Measurements from ENCODE around the gene RNF217.
A peak's percentile ranks its signal among the peaks of the same experiment; 100 is the strongest.
"Not testable (repeated sequence)": the region's sequence is repeated elsewhere in the genome, so short reads cannot be mapped to it uniquely, and the experiment has no call there.

Gene RNF217

DNA sequence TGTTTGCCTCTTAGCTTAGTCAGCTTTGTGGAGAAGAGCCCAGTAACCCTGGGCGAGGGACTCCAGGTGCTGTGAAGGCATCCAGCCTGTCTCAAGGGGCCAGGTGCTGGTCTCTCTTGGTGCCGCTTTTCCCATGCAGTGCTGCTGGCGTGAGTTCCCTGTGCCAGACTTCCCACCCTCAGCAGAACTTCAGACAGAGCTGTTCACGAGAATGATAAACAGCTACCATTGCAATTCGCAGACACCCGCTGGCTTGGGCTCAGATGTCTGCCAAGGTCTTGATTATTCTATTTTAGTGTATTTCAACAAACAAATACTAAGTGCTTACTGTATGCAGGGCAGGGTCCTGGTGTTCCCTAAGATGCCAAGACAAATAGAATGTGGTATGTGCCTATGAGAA, 57.7 kb downstream of the RNF217 start:
- DNase-seq: no peak

DNA sequence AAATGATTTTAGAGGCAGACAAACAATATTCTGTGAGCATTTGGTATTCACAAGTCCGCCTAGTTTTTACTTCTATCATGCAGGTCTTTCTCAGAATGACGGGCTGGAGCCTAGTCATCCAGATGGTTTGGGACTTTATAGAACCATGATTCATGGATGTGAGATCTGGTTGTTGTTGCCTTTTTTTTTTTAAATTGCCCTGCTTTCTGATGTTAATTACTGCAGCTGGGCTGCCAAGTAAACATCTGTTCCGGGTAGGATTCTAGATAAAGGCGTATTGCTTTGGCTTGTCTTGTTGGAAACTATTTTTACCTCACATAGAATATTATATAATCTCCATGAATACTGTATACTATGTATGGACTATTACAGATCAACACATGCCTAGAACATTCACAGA, 58.1 kb downstream of the RNF217 start:
- DNase-seq: no peak

DNA sequence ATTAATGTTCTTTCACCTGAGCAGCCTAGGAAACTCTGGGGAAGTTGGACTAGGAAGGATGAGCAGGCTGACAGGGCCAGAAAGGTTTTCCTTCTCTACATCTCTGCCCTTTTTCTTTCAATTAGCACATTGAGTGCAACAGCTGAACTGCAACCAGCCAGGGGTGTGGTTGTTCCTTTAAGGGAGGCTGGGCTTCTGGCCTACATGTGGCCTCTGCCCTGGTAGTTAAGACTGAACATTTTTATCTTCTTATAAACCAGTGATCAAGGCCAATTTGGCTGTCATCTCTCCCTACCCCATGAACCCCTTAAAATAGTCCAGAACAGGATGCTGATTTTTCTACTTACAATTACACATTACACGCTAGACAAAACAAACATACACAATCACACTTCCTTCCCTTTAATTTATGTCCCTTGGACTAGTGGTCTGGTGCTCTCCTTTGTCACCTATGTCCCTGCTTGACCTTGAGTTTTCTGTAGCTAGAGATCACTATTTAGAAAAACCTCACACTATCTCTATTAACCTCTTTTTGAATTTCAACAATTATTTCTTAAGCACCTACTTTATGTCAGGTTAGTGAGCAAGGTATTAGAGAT, 60.3 kb downstream of the RNF217 start:
- no peak for DNase-seq

DNA sequence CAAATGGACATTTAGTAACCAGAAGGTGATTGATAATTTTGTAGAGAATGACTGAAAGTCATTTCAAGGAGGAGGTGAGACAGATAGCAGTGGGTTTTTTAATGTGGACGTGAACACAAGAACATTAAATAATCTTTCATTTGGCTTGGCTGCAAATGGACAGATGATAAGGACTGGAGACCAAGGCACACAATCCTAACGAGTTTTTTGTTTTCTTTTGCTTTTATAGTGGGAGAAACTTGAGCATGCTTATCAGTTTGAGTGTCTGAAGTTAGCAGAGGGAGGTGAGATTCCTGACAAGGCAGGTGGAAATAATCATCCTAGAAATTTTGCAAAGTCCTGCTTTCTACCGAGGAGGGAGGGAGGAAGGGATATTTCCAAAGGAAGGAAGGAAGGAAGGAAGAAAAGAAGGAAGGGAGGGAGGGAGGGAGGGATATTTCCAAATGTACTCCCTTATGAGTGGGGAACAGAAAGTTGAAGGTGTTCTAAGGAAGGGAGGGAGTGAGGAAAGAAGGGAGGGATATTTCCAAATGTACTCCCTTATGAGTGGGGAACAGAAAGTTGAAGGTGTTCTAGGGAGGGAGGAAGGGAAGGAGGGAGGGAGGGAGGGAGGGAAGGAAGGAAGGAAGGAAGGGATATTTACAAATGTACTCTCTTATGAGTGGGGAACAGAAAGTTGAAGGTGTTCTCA, 63.1 kb downstream of the RNF217 start:
- DNase-seq: no peak

DNA sequence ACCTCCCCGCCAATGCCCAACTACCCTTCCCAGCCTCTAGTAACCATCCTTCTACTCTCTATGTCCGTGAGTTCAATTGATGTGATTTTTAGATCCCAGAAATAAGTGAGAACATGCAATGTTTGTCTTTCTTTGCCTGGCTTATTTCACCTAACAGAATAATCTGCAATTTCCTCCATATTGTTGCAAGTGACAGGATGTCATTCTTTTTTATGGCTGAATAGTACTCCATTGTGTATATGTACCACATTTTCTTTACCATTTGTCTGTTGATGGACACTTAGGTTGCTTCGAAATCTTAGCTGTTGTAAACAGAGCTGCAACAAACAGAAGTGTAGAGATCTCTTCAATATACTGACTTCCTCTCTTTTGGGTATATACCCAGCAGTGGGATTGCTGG, 65.0 kb downstream of the RNF217 start:
- DNase-seq: no peak

DNA sequence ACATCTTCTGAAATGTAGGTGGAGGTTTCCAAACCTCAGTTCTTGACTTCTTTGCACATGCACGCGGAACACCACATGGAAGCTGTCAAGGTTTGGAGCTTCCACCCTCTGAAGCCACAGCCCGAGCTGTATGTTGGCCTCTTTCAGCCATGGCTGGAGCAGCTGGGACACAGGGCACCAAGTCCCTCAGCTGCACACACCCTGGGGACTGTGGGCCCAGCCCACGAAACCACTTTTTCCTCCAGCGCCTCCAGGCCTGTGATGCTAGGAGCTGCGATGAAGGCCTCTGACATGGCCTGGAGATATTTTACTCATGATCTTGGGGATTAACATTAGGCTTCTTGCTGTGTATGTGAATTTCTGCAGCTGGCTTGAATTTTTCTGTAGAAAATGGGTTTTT, 68.7 kb downstream of the RNF217 start:
- no peak for DNase-seq

DNA sequence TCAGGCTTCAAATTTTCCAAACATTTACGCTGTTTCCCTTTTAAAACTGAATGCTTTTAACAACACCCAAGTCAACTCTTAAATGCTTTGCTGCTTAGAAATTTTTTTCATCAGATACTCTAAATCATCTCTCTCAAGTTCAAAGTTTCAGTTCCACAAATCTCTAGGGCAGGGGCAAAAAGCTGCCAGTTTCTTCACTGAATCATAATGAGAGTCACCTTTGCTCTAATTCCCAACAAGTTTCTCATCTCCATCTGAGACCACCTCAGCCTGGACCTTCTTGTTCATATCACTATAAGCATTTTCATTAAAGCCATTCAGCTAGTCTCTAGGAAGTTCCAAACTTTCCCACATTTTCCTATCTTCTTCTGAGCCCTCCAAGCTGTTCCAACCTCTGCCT, 69.1 kb downstream of the RNF217 start:
- DNase-seq: no peak

DNA sequence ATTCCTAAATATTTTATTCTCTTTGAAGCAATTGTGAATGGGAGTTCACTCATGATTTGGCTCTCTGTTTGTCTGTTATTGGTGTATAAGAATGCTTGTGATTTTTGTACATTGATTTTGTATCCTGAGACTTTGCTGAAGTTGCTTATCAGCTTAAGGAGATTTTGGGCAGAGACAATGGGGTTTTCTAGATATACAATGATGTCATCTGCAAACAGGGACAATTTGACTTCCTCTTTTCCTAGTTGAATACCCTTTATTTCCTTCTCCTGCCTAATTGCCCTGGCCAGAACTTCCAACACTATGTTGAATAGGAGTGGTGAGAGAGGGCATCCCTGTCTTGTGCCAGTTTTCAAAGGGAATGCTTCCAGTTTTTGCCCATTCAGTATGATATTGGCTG, 72.7 kb downstream of the RNF217 start:
- not testable (repeated sequence) for DNase-seq

DNA sequence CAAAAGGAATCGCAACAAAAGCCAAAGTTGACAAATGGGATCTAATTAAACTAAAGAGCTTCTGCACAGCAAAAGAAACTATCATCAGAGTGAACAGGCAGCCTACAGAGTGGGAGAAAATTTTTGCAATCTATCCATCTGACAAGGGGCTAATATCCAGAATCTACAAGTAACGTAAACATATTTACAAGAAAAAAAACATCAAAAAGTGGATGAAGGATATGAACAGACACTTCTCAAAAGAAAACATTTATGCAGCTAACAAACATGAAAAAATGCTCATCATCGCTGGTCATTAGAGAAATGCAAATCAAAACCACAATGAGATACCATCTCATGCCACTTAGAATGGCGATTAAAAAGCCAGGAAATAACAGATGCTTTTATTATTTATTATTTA, 74.2 kb downstream of the RNF217 start:
- not testable (repeated sequence) for DNase-seq

DNA sequence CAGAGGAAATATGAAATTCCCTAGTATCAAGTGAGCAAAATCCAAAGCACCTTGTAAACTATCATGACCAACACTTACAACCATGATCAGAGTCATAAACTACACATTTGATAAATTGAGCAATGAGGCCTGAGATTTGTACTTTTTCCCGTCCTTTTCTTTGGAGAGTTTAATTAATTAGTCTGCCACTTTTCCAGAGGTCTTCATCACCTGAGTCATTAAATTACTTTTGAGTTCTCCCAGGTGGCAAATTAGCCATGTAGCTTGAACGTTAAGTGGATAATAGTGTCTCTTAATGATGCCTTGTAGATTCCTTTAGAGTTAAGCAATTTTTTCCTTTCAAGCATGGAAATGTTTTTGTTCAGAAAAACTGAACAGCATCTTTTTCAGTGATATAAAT, 75.6 kb downstream of the RNF217 start:
- DNase-seq: no peak

DNA sequence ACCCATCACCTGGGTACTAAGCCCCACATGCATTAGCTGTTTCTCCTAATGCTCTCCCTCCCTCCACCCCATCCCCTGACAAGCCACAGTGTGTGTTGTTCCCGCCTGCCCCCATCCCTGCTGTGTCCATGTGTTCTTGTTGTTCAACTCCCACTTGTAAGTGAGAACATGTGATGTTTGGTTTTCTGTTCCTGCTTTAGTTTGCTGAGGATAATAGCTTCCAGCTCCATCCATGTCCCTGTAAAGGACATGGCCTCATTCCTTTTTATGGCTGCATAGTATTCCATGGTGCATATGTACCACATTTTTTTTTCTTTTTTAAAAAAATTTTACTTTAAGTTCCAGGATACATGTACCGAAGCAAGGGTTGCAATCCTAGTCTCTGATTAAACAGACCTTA, 76.7 kb downstream of the RNF217 start:
- no peak for DNase-seq

DNA sequence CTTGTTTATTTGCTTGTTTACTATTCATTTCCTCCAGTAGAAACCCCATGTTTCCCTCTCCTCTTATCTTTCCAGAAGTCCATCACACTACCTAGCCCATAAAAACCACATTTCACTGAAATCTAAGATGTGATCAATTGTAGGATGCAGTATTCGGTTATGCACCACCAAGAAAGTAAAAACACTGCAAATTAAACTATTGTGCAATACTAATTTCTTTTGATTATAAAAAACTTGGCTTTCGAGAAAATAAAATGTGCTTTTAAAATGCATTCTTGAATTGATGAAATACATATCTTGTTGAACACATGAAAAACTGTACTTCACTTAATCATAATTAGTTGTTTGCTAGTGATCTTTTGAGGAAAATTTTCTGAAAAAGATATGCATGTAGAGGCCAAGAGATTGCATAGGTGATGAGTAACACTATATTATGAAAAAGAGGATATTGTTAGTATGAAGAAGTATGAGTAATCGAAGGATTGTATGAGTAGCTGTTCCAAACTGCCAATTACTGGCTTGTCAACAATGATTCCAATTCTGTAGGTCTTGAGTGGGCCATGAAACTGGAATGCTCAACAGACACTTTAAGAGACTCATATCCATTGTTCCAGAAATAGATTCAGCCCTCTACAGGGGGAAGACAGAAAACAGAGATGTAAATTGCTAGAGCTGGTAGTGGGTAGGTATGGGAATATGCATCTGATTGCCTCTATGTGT, 79.7 kb downstream of the RNF217 start:
- peak; percentile 10 for DNase-seq

DNA sequence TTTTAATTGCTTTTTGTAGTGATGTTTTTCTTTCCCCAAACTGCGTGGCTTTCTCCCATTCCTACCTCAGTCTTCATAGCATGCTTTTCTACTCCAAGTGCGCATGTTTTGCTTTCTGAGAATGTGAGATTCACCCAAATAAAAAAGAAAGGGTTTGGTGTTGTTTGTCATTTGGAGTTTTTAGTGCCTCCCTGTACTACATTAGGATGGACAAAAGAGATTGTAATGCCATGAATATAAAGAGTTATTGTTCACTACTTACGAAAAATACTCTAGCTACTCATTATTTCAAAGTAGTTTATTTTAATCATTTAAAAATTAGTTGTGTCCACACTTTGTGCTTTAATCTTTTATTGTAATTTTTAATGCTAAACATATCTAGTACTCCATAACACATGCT, 81.8 kb downstream of the RNF217 start:
- no peak for DNase-seq

DNA sequence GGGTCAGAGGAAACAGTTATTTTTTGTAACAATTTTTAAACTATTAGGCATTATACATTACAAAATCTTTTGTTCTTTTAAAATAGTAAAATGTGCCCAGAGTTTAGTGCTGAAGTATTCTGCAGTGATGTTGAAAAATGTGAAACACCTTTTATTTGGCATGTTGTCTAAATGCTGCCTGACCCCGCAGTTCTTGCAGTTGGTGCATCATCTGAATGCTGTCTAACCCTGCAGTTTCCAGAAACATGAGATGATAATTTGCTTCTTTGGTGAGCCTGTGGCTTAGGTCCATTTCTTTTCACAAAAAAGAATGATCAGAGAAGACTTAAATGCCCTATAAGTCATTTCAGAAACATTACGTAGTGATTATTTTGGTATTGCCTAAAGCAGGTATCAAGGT, 82.4 kb downstream of the RNF217 start:
- DNase-seq: no peak

DNA sequence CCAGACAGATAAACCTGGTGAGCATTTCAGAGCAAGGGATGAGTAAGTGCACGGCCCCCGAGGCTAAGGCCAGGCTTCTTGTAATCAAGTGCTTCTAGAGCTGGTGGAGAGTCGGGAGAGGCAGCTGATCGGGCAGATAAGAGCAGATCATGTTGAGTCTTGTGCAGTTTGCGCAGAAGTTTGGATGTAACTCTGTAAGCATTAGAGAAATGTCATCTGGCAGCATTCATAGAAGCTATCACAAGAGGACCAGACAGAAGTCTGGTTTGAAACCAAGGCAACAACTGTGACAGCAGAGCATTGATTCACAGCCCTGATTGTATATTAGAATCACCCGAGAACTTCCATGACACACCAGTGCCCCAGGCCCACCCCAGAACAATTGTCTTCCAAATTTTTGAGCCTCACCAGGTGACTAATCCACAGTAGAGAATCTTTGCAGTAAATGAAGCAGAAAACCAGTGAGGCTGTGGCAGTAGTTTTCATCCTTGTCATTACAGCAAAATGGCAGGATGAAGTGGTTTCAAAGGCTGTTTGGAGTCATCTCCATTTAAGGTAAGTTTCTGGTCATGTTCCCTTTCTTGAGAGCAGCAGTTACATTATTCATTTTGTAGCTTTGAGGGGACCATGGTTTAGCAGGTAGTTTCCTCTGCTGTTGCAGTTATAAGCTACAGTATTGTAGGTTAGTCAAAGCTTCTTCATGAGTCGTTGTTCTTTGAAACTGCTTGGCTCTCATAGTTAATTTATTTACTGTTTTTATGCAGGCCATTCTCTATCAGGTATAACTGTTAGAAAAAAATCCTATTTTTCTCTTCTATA, 84.1 kb downstream of the RNF217 start:
- DNase-seq: no peak

DNA sequence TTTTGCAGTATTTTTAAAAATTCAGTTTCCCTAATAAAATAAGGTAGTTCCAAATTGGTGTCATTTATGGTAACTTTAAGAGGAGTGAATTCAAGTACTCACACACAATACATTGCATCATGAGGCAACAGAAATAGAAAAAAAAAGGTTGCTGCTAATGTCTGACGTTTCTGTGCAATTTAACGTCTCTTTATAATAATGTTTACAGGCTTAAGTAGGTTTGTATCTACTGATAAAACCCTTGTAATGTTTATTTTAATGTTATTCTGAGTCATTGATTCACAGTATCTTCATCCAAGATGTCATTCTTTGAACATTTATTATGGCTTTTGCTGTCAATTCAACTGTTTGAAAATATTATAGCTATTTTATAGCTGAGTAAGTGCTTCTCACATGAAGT, 86.0 kb downstream of the RNF217 start:
- no peak for DNase-seq

DNA sequence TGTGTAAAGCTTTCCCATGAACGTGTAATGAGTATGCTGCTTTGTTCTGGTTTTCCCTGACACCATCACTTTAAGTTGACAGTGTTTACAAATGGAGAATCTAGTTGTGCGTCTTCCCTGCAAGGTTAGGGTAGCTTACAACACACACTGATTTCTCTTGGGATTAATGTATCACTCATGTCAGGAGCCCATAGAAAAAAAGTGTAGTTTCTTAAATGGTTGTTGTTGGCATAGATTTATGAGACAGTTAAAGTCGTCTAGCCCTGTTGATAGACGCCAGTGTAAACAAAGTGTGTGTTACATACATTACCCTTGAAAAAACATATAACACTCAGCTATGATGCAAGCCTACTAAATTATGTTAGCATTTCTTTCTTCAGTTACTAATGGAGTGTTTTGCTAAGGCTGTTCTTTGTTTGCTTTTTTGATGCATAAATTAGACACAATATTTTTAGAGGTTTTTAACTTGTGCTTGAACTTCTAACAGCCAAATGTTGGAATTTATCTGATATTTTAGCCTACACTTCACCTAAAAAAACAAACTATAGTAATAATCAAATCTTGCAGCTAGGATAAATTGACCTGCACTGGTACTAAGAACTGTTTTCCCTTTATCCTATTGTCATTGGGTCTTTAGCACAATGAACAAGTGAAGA, 88.6 kb downstream of the RNF217 start:
- DNase-seq: no peak

DNA sequence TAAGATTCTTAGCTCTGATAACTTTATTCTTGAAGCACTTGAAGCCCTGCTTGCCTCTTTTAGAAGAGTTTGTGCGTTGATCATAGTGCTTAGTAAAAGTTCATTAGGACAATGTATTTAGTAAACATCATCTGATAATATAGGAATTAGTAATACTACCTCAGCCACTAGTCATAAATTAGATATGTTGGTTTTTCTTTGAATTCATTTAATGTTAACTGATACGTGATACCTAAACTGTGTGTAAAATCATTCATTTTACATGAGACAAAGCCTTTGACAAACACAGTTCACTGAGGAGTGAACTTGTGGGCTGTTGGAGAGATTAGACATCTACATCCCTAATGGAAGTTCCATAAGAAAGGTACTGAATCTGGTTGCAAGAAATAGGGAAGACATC, 91.6 kb downstream of the RNF217 start:
- no peak for DNase-seq

DNA sequence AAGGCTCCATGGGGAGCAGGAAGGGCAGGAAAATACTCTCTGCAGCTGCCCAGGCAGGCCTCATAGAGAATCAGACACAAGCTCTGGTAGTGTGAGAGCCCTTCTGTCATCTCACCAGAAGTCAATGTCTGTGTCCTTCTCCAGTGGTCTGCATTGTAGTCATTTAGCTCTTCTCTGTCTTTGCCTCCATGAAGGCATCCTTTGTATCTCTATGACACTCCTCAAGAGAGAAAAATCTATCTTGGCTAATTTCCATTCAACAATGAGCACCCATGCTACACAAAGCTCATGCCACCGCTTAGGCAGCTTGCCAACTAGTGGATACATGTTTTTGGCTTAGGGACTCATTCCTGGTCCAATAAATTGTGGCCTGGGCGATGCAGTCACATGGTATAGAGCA, 92.1 kb downstream of the RNF217 start:
- DNase-seq: no peak

DNA sequence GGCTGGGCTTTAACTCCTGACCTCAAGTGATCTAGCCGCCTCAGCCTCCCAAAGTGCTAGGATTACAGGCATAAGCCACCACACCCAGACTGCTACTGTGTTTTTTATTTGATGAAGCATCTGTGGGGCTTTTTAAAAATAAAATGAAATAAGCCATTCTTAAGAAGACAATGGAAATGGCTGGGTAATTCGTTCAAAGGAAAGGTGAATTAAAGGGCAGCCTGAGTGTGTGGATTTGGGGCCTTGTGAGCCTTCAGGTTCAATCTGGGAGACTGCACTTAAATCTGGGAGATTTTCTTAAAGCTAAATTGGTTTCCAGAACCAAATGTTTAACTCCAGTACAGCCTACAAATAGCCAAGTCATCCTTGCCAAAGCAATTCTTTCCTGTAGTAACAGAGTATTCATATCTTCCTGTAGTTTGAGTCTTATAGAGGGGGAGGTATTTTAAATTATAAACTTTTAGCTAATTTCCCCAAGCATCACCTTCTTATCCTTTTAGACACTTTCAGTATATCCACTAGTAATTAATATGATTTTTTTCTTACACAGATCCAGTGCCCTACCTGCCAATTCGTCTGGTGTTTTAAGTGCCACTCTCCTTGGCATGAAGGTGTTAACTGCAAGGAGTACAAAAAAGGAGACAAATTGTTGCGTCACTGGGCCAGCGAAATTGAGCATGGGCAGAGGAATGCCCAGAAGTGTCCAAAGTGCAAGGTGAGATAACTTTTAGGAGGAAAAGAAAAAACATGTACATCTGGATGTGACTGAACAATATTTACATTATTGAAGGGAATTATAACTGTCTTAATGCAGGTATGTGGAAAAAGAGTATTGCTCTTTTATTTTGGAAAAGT, 95.4 kb downstream of the RNF217 start:
- no peak for DNase-seq

DNA sequence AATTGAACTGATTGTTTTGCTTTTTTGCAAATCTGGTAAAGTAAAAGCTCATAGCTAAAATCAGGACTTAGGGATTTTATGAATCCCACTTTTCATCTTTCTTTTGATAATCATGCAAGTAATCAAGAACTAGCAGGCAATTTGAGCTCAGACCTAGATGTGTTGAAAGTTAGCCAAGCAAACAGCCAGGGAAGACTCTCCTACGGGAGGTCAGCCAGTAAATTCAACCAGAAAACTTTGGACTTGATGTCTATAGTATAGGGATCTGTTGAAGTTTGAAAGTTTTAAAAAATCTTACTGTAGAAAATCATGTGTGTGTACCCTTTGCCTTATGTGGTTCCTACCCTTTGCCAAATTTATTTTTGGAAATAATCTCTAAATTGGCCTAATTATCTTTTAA, 96.3 kb downstream of the RNF217 start:
- DNase-seq: no peak

DNA sequence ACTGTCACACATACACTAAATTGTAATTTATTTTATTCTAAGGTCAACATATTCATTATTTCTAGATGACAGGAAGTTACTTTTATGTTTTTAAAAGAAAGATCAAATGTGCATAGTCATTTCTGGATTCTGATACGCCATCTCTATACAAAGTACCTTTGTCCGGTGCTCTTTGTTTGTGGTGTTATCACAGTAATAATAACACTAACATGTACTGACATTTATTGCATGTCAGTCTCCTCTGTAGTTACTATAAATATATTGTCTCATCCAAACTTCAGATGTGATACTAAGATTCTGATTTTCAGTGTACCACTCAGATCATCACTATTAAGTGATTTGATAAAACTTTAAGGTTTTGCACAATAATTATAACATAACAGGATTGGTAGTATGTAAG, 101.1 kb downstream of the RNF217 start:
- no peak for DNase-seq
